ENCODE results near the gene BEND6. TPM values are rescaled to one million over a fixed set of nuclear protein-coding genes. Genes with fewer than 3 reads are reported as not detected.

BEND6 gene
- total and polyA plus RNA-seq, 2 donors (not counting 1 experiment from before 2014, with no cell fraction given): not detected

DNA sequence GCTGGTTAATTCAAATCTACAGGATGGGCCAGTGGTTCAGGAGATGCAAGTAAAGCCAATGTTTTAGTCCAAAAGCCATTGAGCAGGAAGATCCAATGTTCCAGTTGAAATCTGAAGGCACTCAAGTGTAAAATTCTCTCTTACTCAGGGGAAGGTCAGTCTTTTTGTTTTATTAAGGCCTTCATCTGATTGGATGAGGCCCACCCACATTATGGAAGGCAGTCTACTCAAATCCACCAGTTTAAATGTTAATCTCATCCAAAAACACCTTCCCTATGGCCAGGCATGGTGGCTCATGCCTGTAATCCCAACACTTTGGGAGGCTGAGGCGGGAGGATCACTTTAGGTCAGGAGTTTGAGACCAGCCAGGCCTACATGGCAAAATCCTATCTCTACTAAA lies 31.3 kb upstream of the BEND6 start:
- CTCF ChIA-PET: interaction anchor here (0.9 kb wide), 1 partner anchor 19 kb away, joined by 6 read pairs; no protein-coding TSS in a partner anchor
- POLR2A ChIA-PET: no interaction called here
- no peak overlapping the region for H3K27ac Mint-ChIP-seq
- Histone ChIP-seq H3K9ac (ENCODE audit: low read length) (no peak overlapping the region), H3K4me1 (ENCODE audit: control insufficient read depth in 2 of 2, insufficient read depth in 2 of 2, low read length in 2 of 2) (no peaks in the 10 kb centered on the region), H3K4me3 (ENCODE audit: control extremely low read depth in 1 of 5, extremely low read depth in 1 of 5, insufficient read depth in 1 of 5, low read depth in 2 of 5, low read length in 4 of 5) (no peak overlapping the region), H3K27ac (ENCODE audit: low read length in 2 of 2) (no peak overlapping the region), H3K27me3 (replicated peaks in 1 of 4; ENCODE audit: control extremely low read depth in 1 of 4, control insufficient read depth in 3 of 4, insufficient read depth in 4 of 4, low read length in 3 of 4) (peaks cover 0 to 9% (median 2%) of the 10 kb centered on the region in 4 experiments), H3K36me3 (replicated peaks in 1 of 2; ENCODE audit: control extremely low read depth in 1 of 2, control insufficient read depth in 1 of 2, extremely low read depth in 1 of 2, insufficient read depth in 2 of 2, low read length in 1 of 2) (no peaks in the 10 kb centered on the region), H2AFZ (ENCODE audit: insufficient read depth, low read depth, low read length, poor library complexity, severe bottlenecking) (no peak overlapping the region), H3K79me2 (ENCODE audit: control insufficient read depth, insufficient read depth, low read length) (no peaks in the 10 kb centered on the region), H4K20me1 (ENCODE audit: control insufficient read depth, insufficient read depth, low read length, poor library complexity, severe bottlenecking) (no peaks in the 10 kb centered on the region), H3K4me2 (replicated peaks; ENCODE audit: low read depth, low read length, poor library complexity, severe bottlenecking) (no peak overlapping the region), H3K9me3 (ENCODE audit: control extremely low read depth in 1 of 3, control insufficient read depth in 2 of 3, insufficient read depth in 1 of 3, low read length in 2 of 3) (no peaks in the 10 kb centered on the region)
- peaks cover 30% of the 10 kb centered on the region for H3K27me3 Mint-ChIP-seq
- no peaks in the 10 kb centered on the region for H3K4me1 Mint-ChIP-seq
- ATAC-seq (ENCODE audit: low read depth): no peak
- no peak overlapping the region for H3K4me3 Mint-ChIP-seq
- H3K9me3 Mint-ChIP-seq (ENCODE audit: insufficient read depth): no peaks in the 10 kb centered on the region
- DNase-seq: no peak
- intact Hi-C loops (cut with micrococcal nuclease): no loop called here
- WGBS (ENCODE audit: insufficient coverage): no CpG with 5 or more reads among the region's 1 CpG
- TF ChIP-seq, protein P1, sequence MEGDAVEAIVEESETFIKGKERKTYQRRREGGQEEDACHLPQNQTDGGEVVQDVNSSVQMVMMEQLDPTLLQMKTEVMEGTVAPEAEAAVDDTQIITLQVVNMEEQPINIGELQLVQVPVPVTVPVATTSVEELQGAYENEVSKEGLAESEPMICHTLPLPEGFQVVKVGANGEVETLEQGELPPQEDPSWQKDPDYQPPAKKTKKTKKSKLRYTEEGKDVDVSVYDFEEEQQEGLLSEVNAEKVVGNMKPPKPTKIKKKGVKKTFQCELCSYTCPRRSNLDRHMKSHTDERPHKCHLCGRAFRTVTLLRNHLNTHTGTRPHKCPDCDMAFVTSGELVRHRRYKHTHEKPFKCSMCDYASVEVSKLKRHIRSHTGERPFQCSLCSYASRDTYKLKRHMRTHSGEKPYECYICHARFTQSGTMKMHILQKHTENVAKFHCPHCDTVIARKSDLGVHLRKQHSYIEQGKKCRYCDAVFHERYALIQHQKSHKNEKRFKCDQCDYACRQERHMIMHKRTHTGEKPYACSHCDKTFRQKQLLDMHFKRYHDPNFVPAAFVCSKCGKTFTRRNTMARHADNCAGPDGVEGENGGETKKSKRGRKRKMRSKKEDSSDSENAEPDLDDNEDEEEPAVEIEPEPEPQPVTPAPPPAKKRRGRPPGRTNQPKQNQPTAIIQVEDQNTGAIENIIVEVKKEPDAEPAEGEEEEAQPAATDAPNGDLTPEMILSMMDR (IDR thresholded peaks at IDR 0.05): no peak
- no peak for TF ChIP-seq EZH2 (IDR thresholded peaks at IDR 0.05; ENCODE audit: borderline replicate concordance, insufficient read depth, low read depth, low read length, poor library complexity, severe bottlenecking)

GRCh38 chr6:56927538-56928453 lies 27.1 kb upstream of the BEND6 start:
- Histone ChIP-seq H3K27ac (ENCODE audit: low read length in 2 of 2) (no peak overlapping the region), H3K4me2 (replicated peaks; ENCODE audit: low read depth, low read length, poor library complexity, severe bottlenecking) (no peak overlapping the region), H3K79me2 (ENCODE audit: control insufficient read depth, insufficient read depth, low read length) (no peaks in the 10 kb centered on the region), H3K9ac (ENCODE audit: low read length) (no peak overlapping the region), H3K27me3 (replicated peaks in 1 of 4; ENCODE audit: control extremely low read depth in 1 of 4, control insufficient read depth in 3 of 4, insufficient read depth in 4 of 4, low read length in 3 of 4) (peaks cover 0 to 5% (median 0%) of the 10 kb centered on the region in 4 experiments), H4K20me1 (ENCODE audit: control insufficient read depth, insufficient read depth, low read length, poor library complexity, severe bottlenecking) (no peaks in the 10 kb centered on the region), H3K4me1 (ENCODE audit: control insufficient read depth in 2 of 2, insufficient read depth in 2 of 2, low read length in 2 of 2) (no peaks in the 10 kb centered on the region), H3K9me3 (ENCODE audit: control extremely low read depth in 1 of 3, control insufficient read depth in 2 of 3, insufficient read depth in 1 of 3, low read length in 2 of 3) (no peaks in the 10 kb centered on the region), H3K4me3 (ENCODE audit: control extremely low read depth in 1 of 5, extremely low read depth in 1 of 5, insufficient read depth in 1 of 5, low read depth in 2 of 5, low read length in 4 of 5) (no peak overlapping the region), H2AFZ (ENCODE audit: insufficient read depth, low read depth, low read length, poor library complexity, severe bottlenecking) (no peak overlapping the region), H3K36me3 (replicated peaks in 1 of 2; ENCODE audit: control extremely low read depth in 1 of 2, control insufficient read depth in 1 of 2, extremely low read depth in 1 of 2, insufficient read depth in 2 of 2, low read length in 1 of 2) (no peaks in the 10 kb centered on the region)
- intact Hi-C loops (cut with micrococcal nuclease): no loop called here
- Mint-ChIP-seq H3K27me3 (peaks cover 23% of the 10 kb centered on the region), H3K27ac (no peak overlapping the region), H3K4me3 (no peak overlapping the region), H3K4me1 (no peaks in the 10 kb centered on the region), H3K9me3 (ENCODE audit: insufficient read depth) (no peaks in the 10 kb centered on the region)
- DNase-seq: no peak
- CTCF ChIA-PET: interaction anchor here (0.6 kb wide), 1 partner anchor 23 kb away, joined by 3 read pairs; no protein-coding TSS in a partner anchor
- 100% methylated on average over 1 of the region's 4 CpGs for WGBS (ENCODE audit: insufficient coverage)
- ATAC-seq (ENCODE audit: low read depth): no peak
- POLR2A ChIA-PET: no interaction called here
- TF ChIP-seq, protein P1 (IDR thresholded peaks at IDR 0.05): no peak
- TF ChIP-seq EZH2 (IDR thresholded peaks at IDR 0.05; ENCODE audit: borderline replicate concordance, insufficient read depth, low read depth, low read length, poor library complexity, severe bottlenecking): no peak

Measured in B cell (primary cell).